Nucleus accumbens (tissue), 56 donors: ENCODE results near the gene CPA4.
A peak's percentile ranks its signal among the peaks of the same experiment; 100 is the strongest.
"Not testable (repeated sequence)": the region's sequence is repeated elsewhere in the genome, so short reads cannot be mapped to it uniquely, and the experiment has no call there.

Experiments used
- DNase-seq, 56 donors: peaks; one replicate each; lab custom pipeline; 2025; lab: John Stamatoyannopoulos, UW

Gene CPA4, protein sequence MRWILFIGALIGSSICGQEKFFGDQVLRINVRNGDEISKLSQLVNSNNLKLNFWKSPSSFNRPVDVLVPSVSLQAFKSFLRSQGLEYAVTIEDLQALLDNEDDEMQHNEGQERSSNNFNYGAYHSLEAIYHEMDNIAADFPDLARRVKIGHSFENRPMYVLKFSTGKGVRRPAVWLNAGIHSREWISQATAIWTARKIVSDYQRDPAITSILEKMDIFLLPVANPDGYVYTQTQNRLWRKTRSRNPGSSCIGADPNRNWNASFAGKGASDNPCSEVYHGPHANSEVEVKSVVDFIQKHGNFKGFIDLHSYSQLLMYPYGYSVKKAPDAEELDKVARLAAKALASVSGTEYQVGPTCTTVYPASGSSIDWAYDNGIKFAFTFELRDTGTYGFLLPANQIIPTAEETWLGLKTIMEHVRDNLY

GRCh38 chr7:130292682-130293257 is at the start of gene CPA4:
CPA4 (plus strand) TSS chr7:130293161; CDS start chr7:130293181, 20 bp downstream.
- DNase-seq = no peak

GRCh38 chr7:130243486-130243885 is 49.5 kb upstream of the CPA4 start:
- not testable (repeated sequence) for DNase-seq

DNA sequence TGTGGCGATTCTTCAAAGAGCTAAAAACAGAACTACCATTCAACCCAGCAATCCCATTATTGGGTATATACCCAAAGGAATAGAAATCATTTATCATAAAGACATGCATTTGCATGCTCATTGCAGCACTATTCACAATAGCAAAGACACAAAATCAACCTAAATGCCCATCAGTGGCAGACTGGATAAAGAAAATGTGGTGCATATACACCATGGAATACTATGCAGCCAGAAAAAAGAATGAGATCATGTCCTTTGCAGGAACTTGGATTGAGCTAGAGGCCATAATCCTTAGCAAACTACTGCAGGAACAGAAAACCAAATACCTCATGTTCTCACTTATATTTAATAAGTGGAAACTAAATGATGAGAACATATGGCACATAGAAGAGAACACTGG is 46.5 kb upstream of the CPA4 start:
- DNase-seq = not testable (repeated sequence)

- DNase-seq = not testable (repeated sequence)
Measured at GRCh38 chr7:130248842-130249241, 44.1 kb upstream of the CPA4 start.

GRCh38 chr7:130249626-130250025 is 43.3 kb upstream of the CPA4 start:
- DNase-seq = not testable (repeated sequence)

- DNase-seq = no peak
Measured at GRCh38 chr7:130254555-130254954, 38.4 kb upstream of the CPA4 start.

GRCh38 chr7:130256704-130257103 is 36.3 kb upstream of the CPA4 start:
- DNase-seq = no peak

- DNase-seq = no peak
Measured at GRCh38 chr7:130258494-130259078, 34.4 kb upstream of the CPA4 start.

DNA sequence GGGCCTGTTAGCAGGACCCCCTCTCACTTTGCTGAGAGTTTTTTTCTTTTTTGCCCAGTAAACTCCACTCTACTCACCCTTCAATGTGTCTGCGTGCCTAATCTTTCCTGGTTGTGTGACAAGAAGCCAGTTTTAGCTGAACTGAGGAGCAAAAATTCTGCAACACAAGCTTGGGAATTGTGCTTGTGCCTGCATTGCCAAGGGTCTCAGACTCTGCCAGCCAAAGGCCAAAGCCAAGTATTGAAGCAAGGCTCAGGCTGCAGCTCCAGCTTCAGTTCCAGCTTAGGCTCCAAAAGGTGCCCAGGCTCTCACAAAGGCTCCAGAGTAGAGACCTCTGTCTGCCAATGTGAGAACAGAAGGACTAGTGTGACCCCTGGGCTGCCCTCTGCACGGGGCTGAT is 30.5 kb upstream of the CPA4 start:
- DNase-seq = peak in 7 of 56 donors; percentile 7 to 56 (median 17)

DNA sequence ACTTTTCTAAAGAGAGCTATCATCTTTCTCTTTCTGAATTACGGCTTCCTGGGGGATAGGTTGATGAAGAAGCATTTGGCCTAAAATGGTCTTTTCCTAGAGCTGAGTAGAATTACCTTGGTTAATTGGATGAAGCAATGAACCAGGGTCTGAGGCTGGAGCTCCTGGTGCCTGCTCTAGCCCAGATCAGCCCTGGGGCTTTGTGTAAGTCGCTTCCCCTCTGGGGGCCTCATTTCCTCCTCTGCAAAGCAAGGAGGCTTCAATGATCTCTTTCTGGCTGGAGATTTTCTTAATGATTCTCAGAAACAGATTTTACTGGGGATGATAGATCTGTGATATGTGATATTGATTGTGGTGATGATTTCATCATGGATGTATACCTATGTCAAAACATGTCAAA is 29.8 kb upstream of the CPA4 start:
- no peak for DNase-seq

DNA sequence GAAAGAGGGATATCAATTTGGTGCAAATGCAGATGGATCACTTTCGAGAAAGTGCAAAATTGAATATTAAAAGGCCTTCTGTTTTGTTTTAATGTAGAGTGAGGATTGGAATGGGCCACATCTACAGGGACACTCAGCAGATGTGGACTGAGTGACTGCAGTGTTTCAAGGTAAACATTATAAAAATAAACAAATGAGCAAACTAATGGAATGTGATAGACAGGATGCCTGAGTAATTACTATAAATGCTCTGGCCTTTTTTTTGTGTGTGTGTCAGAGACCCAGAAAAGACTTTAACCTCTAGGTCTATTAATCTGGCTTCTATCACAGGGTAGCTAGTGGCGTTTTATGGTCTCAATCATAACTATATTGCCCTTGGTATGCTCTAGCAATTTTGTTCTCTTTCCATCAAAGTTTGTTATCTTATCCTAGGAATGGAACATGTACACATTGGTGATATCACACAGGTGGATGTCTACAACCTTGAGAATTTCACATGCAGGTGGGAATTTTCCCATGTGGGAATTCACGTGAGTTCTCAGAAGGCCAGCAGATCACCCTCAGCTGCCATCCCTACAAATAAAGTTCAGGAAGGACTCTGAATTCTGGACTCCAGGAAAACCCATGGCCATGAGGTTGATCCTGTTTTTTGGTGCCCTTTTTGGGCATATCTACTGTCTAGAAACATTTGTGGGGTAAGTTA is 26.6 kb upstream of the CPA4 start, which contains the start of gene CPA2:
Gene CPA2, plus strand, starts transcription at position 606 of the 703 bp plus-strand sequence. Its CDS starts 19 bp downstream, at position 625.
- no peak for DNase-seq

- DNase-seq = no peak
Measured at GRCh38 chr7:130266961-130267321, 26.0 kb upstream of the CPA4 start.

DNA sequence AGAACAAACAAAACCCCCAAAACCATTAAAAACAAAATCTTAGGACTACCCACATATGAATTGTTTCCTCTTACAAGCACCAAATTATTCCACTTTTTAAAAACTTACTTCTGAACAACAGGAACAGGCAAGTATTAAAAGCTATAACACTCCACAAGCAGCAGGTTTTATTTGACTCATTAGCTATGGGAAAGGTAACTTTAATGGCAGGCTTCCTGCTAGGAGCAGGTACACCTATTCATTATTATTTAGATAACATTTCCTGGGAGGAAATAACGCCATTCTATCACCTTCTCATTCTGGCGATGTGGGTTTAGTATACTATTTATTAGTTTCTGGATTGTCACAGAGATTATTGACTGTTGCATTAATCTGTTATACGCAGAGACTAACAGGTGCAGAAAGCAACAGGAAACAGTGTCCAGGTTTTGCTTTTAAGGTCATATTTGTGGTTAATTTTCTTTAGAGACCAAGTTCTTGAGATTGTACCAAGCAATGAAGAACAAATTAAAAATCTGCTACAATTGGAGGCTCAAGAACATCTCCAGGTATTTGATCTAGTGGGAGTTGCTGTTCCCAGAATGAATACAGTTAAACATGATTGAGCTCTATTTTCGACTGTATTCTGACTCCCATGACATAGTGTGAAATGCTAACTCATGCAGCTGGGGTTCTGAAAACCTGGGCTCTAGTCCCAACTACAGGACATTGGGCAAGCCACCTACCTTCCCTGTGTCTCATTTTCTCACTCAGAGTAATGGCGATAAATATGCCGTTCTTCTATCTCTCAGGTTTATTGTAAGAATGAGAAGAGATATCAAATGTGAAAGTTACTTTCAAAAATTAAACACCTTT is 24.3 kb upstream of the CPA4 start:
- no peak for DNase-seq

- no peak for DNase-seq
Measured at GRCh38 chr7:130269318-130269694, 23.7 kb upstream of the CPA4 start.

DNA sequence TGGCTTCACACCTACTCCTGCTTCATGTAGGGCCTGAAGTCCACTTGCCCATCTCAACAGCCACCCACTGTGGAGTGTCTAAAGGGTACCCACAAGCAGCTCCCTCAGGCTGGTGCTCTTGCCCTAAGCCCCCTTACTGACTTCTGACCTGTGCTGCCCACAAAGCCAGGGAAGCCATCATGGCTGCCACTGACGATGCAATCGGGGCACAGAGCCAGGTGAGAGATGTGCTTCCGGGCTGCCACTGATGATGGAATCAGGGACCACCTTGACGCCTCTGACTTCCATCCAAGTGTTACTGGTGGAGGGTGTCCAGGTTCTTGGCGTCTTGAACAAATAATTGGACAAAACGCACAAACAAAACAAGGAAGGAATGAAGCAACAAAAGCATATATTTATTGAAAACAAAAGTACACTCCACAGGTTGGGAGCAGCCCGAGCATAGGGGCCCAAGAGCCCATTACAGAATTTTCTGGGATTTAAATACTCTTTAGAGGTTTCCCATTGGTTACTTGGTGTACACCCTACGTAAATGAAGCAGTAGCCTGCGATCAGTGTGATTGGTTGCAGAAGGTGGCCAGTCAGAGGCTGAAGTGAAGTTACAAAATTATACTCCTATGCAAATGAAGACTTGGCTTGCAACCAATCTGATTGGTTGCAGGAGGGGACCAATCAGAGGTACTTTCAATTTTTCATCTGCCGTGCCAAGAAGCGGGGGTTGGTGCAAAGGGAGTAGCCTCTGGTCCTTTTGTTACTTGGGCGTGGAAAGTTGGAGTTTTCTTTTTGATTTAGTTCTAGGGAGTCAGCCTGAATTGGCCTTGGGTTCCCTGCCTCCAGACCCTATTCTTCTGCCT is 21.8 kb upstream of the CPA4 start:
- no peak for DNase-seq

DNA sequence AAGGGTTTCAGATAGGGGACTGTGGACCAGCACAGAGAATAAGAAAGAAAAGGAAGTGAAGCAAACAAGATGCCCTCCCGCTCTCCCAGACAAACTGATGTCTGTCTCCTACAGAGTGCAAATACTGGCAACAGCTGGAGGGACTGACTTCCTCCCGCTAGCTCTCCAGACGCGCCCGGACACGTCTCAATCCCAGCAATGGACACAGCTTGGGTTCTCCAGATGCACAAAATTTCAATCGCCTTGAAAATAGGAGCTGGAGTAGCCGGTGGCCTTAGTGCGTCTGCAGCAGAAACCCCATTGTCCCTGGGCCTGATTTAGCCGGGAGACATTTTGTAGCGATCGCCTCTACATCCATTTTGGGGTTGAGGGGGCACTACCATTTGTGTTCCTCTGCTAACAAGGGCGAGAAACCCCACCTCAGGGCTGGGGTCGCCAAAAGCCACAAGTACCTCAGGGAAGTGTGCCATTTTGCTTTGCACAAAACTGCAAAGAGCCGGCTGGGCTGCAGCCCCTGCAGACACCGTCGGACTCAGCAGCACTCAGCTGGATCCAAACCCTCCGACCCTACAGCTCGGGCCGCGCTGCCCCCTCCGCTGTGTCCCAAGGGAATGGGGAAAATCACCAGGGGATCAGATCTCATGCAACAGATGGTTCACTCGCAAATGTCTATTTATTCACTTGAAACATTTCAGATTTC is 20.4 kb upstream of the CPA4 start:
- DNase-seq = peak in 11 of 56 donors; percentile 14 to 66 (median 35)

GRCh38 chr7:130273081-130273932 is 19.7 kb upstream of the CPA4 start:
- DNase-seq = peak in 38 of 56 donors; percentile 8 to 84 (median 40)

- no peak for DNase-seq
Measured at GRCh38 chr7:130273933-130274255, 19.1 kb upstream of the CPA4 start.
